ENCODE measurements around the gene PDE6C.
"Not testable (repeated sequence)": the region's sequence is repeated elsewhere in the genome, so short reads cannot be mapped to it uniquely, and the experiment has no call there.

The PDE6C gene

DNA sequence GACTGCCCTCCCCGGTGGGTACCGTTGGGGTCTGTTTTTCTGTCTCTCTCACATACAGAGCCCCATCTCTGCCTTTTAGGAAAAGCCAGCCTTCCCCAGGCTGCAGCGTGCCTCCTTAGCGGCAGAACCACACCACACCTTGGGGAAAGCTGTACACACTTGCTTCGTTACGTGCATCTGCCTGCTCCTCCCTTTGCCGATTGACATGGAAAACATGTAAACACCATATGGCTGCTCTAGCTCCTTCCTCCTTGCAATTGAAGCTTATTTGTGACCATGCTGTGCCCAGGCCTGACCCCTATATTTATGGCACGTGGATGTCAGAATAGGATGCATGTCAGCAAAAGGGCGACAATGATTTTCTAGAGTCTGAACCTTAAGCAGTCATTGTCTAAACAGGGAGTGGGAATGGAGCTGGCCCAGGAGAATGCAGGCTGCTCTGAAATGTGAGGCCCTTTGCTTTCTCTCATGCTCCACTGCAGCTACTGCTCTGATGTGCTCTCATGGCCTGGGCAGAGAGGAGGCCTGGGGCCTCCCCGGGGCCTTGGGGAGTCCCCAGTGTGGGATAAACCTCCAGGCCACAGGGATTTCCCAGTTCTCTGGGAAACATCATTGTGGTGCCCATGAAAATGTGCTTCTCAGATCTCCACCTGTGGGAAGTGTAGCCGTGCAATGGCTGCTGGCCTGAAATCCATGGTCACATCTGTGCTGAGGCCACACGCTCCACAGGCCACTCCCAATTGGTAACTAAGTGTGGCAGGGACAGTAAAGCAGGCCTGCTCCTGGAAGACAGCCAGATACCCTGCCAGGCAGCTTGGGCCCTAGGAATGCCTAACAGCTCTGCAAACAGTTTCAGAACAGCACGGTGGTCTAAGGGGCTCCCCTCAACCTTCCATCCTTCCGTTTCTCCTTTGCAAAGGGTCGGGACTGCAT lies 18.6 kb downstream of the PDE6C start:
- DNase-seq (ENCODE audit: low spot score): no peak

DNA sequence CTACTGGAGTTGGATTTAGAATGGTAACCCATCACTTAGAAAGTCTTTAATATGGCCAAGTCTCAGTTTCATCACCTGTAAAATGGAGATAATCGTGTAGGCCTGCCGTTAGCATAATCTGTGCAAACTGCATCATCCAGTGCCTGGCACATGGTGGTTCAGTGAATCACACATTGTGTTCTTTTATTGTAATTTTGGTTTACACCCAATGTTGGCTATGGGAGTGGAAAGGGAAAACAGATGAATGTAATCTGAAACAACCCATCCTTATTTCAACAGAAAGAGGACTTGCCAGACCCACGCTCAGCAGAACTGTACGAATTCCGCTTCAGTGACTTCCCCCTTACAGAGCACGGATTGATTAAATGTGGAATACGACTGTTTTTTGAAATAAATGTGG lies 27.5 kb downstream of the PDE6C start:
- DNase-seq (ENCODE audit: low spot score): no peak

DNA sequence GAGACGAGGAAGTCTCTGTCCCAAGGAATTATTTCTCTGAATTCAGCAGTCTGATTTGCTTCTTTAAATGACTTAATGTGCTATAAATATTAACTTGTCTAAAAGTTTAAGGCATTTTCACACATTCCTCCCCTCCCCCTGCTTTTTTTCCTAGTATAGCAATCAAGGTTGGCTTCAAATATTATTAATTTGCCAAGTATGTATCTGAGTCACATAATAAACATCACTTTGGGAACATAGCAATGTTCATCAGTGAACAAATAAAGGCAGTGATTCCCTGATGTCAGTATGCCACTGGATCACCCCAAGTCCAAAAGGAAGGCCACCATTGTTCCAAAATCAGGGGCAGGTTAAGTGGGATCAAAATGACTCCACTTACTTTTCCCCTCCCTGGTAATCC lies 40.5 kb downstream of the PDE6C start:
- peak; percentile 4 for DNase-seq (ENCODE audit: low spot score)

DNA sequence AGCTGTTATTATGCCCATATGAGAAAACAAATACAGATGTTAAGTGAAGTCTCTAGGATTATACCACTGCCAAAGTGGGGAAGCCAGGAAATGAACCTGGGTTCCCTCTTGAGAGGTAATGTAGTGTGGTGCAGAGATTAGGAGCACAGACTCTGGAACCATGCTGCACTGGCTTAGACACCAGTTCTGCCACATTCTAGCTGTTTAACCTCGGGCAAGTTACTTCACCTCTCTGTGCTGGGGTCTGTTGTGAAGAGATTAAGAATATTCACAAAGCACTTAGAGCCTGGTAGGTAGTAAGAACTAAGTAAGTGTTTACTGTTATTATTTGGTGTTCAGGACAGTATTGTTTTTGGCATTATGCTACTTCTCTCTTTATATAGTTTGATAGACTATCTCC lies 41.9 kb downstream of the PDE6C start:
- DNase-seq (ENCODE audit: low spot score): no peak

DNA sequence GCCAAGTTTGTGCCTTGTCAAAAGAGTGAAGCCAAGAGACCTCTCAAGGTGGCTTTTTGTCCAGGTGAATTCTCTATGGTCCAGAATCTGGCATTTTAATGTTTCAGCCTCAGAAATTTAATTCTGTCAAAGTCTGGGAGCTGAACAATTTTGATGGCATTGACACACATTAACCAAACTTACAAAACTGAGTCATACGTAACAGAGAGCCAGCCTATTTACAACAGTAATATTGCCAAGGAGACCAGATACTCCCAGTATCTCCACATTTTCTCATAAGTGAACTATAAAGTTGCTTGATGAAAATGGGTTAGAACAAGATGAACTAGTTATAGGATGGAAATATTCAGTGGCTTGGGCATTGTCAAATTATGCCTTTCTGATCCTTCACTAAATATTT lies 43.8 kb downstream of the PDE6C start:
- DNase-seq (ENCODE audit: low spot score): no peak

DNA sequence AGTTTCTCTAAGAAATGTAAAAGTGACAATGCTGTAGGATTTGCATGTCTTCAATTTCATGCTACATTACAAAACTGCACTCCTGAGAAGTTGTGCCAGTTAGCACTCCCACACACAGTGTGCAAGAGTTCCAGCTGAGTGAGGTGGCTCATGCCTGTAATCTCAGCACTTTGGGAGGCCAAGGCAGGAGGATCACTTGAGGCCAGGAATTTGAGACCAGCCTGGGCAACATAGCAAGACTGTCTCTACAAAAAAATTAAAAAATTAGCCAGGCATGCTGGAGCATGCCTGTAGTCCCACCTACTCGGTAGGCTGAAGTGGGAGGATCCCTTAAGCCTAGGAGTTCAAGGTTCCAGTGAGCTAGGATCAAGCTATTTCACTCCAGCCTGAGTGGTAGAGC lies 45.4 kb downstream of the PDE6C start:
- no peak for DNase-seq (ENCODE audit: low spot score)

DNA sequence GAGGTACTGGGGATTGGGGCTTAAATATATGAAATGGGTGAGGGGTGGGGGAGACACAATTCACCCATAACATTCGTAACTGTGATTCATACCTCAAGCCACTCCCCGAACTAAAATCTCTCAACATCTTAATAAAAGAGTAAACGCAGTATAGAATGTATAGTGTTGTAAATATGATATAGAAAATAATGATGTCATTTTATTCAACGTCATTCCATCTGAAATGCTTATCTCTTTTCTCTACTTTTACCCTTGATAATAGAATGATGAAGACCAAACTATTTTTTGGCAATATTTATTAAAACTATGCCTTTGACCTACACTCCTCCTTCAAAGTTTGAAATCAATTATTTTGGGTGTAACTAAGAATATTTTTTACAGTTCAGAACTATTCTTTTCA lies 53.7 kb downstream of the PDE6C start:
- DNase-seq (ENCODE audit: low spot score): no peak

DNA sequence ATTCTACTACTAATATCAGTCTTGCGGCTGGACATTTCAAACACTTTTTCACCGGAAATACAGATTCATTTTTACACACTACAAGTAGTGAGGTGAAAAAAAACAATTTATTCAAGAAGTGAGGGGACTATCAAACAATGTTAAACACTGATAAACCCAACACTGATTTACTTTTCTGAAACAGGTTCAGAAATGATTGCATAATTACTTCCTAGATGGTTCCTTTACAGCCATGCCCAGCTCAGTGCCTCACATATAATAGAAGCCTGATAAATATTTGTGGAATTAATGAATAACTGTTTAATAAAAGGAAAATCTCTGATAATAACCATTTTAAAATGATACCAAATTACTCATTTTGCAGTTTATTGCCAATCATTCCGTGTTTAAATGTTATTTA lies 55.5 kb downstream of the PDE6C start:
- DNase-seq (ENCODE audit: low spot score): no peak

DNA sequence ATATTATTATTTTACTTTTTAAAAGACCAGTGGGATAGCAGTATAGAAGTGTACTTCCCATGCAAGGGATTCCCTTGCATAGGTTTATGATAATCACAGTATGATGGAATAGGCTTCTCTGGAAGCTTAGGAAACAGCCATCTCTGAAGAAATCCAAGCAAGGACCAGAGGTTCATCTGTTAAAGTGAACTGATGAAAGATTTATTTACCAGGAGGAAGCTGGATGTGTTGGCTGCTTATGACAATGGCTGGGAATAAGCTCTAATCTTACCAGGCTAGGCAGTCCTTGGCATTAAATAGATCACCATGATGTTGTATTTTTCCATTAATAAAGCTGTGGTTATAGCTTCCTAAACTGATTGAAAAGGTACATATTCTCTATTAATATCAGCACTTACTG lies 58.0 kb downstream of the PDE6C start:
- DNase-seq (ENCODE audit: low spot score): no peak

DNA sequence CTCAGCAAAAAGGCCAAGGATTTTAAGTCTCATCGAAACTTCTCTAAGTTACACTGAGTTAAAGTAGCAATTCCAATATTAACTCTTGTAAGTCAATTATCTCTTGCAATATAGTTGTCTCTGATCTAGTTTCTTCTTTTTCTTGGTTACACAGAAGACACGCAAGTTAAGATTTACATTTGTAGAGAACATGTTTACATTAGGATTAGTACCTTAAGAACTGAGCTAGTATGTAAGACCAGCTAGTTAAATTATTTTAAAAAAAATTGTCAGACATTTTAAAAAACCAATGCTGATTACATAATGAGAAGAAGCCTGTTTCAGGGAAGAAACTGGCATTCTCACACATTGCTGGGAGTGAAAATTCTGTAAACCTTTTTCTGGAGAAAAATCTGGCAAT lies 58.7 kb downstream of the PDE6C start:
- DNase-seq (ENCODE audit: low spot score): no peak

DNA sequence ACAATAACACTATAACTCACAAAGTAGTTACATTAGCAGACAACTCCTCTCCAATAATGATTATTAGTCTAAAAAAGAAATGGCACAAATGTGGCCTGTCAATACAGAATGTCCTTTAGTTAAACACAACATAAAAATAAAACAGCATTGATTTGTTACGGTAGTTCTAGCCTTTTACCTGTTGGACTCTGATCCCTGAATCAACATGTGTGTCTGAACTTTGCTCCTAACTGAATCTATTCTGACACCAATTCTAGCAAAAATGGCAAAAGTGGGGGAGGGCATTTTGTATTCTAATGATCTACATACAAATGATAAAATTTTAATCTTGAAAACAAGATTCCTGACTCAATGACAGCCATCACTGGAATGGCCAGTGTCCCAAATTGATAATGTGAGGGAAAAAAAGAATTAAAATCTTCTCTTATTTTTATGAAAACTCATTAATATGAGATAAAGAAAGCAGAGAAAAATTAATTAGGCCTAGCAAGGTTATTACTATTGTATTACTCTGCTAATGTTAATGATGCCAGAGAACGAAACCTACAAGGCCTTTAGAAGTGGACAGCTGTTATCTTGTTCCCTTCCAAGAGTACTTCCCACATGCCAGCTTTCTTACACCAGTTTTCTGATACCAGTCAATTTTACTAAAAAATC lies 59.8 kb downstream of the PDE6C start:
- DNase-seq (ENCODE audit: low spot score): no peak

DNA sequence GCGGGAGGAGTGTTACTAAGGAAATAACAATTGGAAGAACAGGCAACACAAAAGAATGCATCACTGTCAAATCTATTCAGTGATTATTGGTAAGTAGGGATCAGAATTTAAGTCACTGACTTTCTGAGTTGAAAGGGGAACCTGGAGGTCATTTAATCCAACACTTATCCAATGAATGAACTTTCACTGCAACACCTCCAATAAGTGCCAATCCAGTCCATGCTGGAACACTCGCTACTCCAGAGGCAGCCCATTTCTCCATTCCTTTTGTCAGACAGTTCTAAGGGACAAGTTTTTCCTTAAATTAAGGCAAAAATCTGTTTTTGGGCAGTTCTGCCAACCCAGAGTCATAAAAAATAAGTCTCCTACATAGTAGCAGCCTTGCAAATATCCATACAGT lies 60.6 kb downstream of the PDE6C start:
- no peak for DNase-seq (ENCODE audit: low spot score)

DNA sequence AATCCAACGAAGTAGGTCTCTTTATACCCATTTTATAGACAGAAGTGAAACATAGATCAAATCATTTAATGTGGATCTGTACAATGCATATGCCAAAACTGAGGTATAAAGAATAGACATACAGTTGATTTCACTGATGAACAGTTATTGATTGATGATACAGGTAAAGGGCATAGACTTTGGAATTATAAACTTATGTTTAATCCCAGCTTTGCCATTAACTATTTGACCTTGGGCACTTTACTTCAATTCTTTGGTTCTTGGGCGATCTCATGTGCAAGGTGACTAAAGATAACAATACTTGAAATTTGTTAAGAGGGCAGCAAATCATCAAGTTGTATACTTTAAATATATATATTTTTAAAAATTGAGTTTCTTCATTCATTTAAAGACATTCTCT lies 61.5 kb downstream of the PDE6C start:
- no peak for DNase-seq (ENCODE audit: low spot score)

DNA sequence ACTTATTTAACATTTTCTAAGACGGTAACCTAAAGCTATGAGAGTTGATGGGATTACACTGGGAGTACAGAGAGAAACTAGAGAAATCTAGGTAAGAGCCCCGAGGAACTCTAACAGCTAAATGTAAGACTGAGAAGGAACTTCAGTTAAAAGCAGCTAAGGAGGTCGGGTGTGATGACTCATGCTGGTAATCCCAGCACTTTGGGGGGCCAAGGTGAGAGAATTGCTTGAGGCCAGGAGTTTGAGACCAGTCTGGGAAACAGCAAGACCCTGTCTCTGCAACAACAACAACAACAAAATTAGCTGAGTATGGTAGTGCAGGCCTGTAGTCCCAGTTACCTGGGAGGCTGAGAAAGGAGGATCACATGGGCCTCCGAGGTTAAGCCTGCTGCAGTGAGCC lies 66.0 kb downstream of the PDE6C start:
- no peak for DNase-seq (ENCODE audit: low spot score)

DNA sequence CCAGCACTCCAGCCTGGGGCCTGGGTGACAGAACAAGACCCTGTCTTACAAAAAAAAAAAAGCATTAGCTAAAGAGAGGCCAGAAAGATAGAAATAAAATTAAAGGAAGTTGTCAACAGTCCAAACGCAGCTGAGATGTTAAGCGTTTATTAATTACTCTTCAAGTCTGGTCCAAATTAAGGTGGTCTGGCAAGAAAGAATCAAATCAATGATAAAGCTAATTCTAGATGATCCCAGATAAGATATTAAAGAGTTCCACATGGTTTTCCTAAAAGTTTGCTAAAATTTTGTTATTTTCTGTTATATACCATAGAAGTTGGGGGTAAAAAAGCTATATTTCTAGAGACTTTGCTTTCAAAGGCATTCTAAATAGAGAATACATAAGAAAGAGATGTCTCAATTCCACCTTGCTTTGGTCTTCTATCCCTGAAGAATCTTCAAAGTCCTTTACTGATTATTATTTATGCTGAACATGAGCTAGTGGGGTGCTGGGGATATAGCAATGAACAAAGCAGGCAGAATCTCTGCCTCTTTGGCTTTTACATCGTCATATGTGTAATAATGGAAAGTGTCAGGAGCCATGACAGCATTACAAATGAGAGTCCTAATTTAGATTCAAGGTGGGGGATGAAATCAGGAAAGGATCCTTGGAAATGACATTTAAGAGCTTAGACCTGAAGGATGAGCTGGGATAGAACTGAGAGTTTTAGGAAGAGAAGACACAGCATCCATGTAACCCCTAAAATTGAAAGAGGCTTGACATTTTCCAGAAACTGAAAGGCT lies 66.7 kb downstream of the PDE6C start:
- no peak for DNase-seq (ENCODE audit: low spot score)

DNA sequence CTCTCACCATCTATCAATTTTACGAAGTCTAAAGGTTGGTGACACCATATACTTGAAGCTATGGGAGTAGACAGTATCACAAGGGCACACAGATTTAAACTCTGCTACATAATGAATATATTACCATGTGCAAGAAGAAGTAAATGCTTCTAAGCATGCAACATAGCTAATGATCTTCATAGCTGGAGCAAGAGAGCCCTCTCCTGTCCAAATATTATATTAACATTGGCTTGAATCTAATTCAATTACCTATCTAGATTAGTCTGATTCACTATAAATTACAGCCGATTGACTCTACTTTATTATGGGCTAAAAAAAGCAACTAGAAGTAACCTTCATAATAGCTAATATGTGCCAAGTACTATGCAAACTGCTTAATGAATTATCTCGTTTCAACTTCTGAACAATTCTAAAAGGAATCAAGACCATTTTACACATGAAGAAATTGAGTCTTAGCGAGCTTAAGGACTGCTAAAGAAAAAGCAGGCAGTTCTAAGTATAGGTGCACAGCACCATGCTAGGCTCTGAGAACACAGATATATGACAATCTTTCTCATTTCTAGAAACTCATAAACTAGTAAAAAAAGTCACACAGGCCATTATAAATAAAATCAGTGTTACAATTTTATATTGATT lies 68.2 kb downstream of the PDE6C start:
- DNase-seq (ENCODE audit: low spot score): peak; percentile 45

DNA sequence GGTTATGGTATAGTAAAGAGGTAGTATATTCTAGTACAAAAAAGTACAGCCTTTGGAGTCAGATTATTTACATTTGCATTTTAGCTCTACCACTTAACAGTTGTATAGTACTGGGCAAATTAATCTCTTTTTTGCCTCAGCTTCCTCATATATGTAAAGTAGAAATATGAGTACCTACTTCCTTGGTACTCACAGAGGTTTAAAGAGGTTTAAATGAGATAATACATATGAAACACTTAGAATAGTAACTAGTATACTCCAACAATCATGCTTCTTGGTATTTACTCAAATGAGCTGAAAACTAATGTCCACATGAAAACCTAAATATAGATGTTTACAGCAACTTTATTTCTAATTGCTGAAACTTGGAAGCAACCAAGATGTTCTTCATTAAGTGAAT lies 75.4 kb downstream of the PDE6C start:
- no peak for DNase-seq (ENCODE audit: low spot score)

DNA sequence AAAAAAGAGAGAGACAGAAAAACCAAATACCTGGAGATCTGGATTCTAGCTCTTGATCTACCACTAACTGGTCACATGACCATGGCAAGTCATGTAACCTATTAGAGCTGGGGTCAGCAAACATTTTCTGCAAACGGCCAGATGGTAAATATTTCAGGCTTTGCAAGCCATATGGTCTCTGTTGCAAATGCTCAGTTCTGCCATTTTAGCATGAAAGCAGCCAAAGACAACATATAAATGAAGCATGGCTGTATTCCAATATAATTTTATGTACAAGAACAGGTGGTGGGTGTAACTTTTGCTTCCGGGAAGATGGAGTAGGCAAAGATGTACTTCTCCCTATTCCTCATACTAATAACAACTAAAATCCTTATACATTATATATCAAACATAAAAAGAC lies 83.4 kb downstream of the PDE6C start:
- no peak for DNase-seq (ENCODE audit: low spot score)

DNA sequence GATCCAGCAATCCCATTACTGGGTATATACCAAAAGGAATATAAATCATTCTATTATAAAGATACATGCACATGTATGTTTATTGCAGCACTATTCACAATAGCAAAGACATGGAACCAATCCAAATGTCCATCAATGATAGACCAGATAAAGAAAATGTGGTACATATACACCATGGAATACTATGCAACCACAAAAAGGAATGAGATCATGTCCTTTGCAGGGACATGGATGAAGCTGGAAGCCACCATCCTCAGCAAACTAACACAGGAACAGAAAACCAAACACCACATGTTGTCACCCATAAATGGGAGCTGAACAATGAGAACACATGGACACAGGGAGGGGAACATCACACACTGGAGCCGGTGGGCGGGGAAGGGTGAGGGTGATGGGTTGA lies 84.2 kb downstream of the PDE6C start:
- not testable (repeated sequence) for DNase-seq (ENCODE audit: low spot score)

DNA sequence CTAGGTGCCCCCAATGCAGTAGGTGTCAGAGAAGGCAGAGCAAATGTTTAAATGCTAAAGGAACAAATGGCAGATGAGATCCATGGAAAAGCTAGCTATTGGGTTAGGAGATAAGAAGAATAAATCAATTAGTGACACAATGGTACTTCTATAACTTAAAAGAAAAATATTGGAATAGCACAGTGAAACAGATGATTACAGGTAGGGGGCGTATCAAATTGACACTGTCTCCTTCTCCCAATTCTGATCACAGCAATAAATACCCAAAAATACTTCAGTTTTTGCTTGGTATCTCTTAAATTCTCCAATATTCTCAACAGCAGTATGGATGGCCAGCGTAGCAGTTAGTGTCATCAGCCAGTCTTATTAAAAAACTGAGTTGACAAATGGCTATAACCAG lies 84.9 kb downstream of the PDE6C start:
- DNase-seq (ENCODE audit: low spot score): no peak

DNA sequence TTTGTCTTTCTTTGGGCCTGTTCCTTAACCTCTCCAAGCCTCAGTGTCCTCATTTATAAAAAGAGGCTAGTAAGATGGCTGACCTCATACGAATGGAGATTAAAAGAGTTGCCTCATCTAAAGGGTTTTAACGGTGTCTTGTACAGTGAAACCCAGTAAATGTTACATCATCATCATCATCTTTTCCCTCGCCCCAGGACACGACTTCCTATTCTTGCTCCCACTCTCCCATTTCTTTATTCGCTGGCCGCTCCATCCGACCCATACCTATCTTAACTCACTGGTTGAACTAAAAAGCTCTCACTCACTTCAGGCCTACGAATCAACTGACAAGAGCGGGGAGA lies 89.5 kb downstream of the PDE6C start:
- peak; percentile 26 for DNase-seq (ENCODE audit: low spot score)

DNA sequence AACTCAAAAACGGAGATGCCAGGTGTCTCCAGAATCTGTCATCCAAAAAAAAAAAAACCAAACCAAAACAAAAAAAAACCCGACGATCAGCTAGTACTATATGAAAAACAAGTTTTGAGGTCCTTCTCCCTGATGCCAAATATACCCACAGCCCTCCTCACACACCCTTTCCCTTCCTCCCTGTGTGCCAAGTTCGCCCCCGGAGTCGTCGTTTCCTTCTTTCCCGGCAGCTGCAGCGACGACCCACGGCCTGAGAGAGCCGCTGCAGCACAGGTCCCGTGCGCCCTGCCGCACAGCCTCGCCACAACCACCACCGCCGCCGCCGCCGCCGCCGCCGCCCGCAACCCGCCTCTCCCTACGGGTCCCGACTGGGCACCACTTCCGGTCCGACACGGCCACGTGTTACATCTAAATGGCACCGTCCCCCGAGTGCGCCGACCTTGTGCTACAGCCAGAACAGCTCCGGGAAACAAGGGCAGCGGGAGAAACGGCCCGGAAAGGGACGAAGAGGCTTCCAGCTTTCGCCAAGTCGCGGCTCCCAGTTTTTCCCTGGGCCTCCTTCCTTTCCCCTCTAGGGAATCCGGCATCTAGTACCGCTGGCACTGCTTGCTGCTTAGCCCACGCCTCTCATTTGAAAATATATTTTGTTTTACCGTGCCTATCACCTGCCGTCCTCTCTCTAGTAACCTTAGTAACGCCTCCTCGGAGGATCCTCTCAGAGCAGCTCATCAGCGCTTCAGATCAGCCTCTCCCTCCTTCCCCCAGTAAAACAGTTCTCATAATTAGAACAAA lies 90.1 kb downstream of the PDE6C start, which contains the start of gene FRA10AC1:
FRA10AC1 (minus strand) TSS at position 383 of the 792 bp plus-strand sequence. CDS start 2,486 bp downstream, outside the sequence.
- DNase-seq (ENCODE audit: low spot score): peak; percentile 94
